AG10803 (cell line): Measurements from ENCODE around the gene CDC37L1.

Experiments used
- DNase-seq: peaks from one replicate; pipeline ENCODE4 v3.0.0; 2010; ENCODE audit warnings: low read depth
- H3K4me3 ChIP-seq: 2 replicates; pipeline ENCODE4 v1.5.1; 2011; ENCODE audit warnings: mild to moderate bottlenecking, low read length, control low read depth
- CTCF ChIP-seq: conservative IDR thresholded peaks from 2 replicates; pipeline ENCODE4 v1.5.1; 2011; ENCODE audit warnings: mild to moderate bottlenecking, low read length, control low read depth, inconsistent platforms

The CDC37L1 gene

GRCh38 chr9:4684820-4685219 lies 5.5 kb downstream of the CDC37L1 start:
- TF ChIP-seq CTCF: no peak
- no peak for DNase-seq
- no peak overlapping the region for H3K4me3 ChIP-seq

GRCh38 chr9:4686112-4686511 lies 6.7 kb downstream of the CDC37L1 start:
- H3K4me3 ChIP-seq: no peak overlapping the region
- DNase-seq: no peak
- no peak for TF ChIP-seq CTCF

- no peak overlapping the region for H3K4me3 ChIP-seq
- no peak for DNase-seq
- TF ChIP-seq CTCF: no peak
These were observed 7.2 kb downstream of the CDC37L1 start for GRCh38 chr9:4686584-4686983.

- DNase-seq: no peak
- no peak for TF ChIP-seq CTCF
These were observed 9.7 kb downstream of the CDC37L1 start for GRCh38 chr9:4689021-4689420.

GRCh38 chr9:4689687-4690104 lies 10.3 kb downstream of the CDC37L1 start:
- H3K4me3 ChIP-seq: no peak overlapping the region
- DNase-seq: peak; percentile 57
- no peak for TF ChIP-seq CTCF

More at GRCh38 chr9:4689021-4689420, 9.7 kb downstream of the CDC37L1 start:
- no peak overlapping the region for H3K4me3 ChIP-seq

GRCh38 chr9:4690144-4690543 lies 10.8 kb downstream of the CDC37L1 start:
- no peak for TF ChIP-seq CTCF
- no peak for DNase-seq
- no peak overlapping the region for H3K4me3 ChIP-seq

- H3K4me3 ChIP-seq: no peak overlapping the region
- DNase-seq: peak; percentile 60
- TF ChIP-seq CTCF: no peak
These were observed 12.4 kb downstream of the CDC37L1 start for GRCh38 chr9:4691795-4692194.
